MM.1S (cell line): ENCODE results near the gene IL12RB1.
A peak's percentile ranks its signal among the peaks of the same experiment; 100 is the strongest.

Experiments
- DNase-seq: peaks from one replicate; pipeline ENCODE4 v3.0.0-alpha.2; 2015
- H2AFZ ChIP-seq: fragments of 300-600 bp; sonication (generic); 2 replicates; pipeline ENCODE4 v1.6.0; 2016; ENCODE audit warnings: antibody characterized with exemption, low read length
- H3F3A ChIP-seq: fragments of 300-600 bp; sonication (generic); 2 replicates; pipeline ENCODE4 v1.6.1; 2016; ENCODE audit warnings: mild to moderate bottlenecking, antibody characterized with exemption, low read length, moderate library complexity, mixed read lengths; ENCODE audit not compliant: insufficient read depth
- H3K27ac ChIP-seq: fragments of 300-600 bp; sonication (generic); 2 replicates; pipeline ENCODE4 v1.5.1; 2016; ENCODE audit warnings: mild to moderate bottlenecking, low read length
- H3K27me3 ChIP-seq: fragments of 300-600 bp; sonication (generic); replicated peaks from 2 replicates; pipeline ENCODE4 v1.6.0; 2016; ENCODE audit warnings: low read length; ENCODE audit not compliant: insufficient read depth
- H3K36me3 ChIP-seq: fragments of 300-600 bp; sonication (generic); replicated peaks from 2 replicates; pipeline ENCODE4 v1.6.1; 2016; ENCODE audit warnings: mild to moderate bottlenecking, low read length, mixed read lengths; ENCODE audit not compliant: insufficient read depth
- H3K4me1 ChIP-seq: fragments of 300-600 bp; sonication (generic); 2 replicates; pipeline ENCODE4 v1.6.1; 2016; ENCODE audit warnings: low read length, mixed read lengths
- H3K4me2 ChIP-seq: fragments of 300-600 bp; sonication (generic); 2 replicates; pipeline ENCODE4 v1.6.0; 2016; ENCODE audit warnings: low read depth, low read length
- H3K4me3 ChIP-seq: fragments of 300-600 bp; sonication (generic); 2 replicates; pipeline ENCODE4 v1.5.1; 2016; ENCODE audit warnings: low read length, mixed read lengths
- H3K79me2 ChIP-seq: fragments of 300-600 bp; sonication (generic); 2 replicates; pipeline ENCODE4 v1.6.1; 2016; ENCODE audit warnings: mixed run types, low read length, mixed read lengths
- H3K9ac ChIP-seq: fragments of 300-600 bp; sonication (generic); 2 replicates; pipeline ENCODE4 v1.6.1; 2016; ENCODE audit warnings: low read length, mixed read lengths
- H3K9me2 ChIP-seq: fragments of 300-600 bp; sonication (generic); replicated peaks from 2 replicates; pipeline ENCODE4 v1.6.1; 2016; ENCODE audit warnings: mild to moderate bottlenecking, low read length, mixed read lengths; ENCODE audit not compliant: insufficient read depth
- H3K9me3 ChIP-seq: fragments of 300-600 bp; sonication (generic); replicated peaks from 2 replicates; pipeline ENCODE4 v1.6.1; 2016; ENCODE audit warnings: mild to moderate bottlenecking, low read length, mixed read lengths; ENCODE audit not compliant: insufficient read depth
- H4K20me1 ChIP-seq: fragments of 300-600 bp; sonication (generic); 2 replicates; pipeline ENCODE4 v1.6.1; 2016; ENCODE audit warnings: mild to moderate bottlenecking, low read length, moderate library complexity, mixed read lengths; ENCODE audit not compliant: insufficient read depth
- CTCF ChIP-seq: fragments of 300-600 bp; sonication (generic); IDR thresholded peaks from 2 replicates; pipeline ENCODE4 v1.5.1; 2016; ENCODE audit warnings: antibody characterized with exemption, low read length, mixed read lengths
- EZH2 ChIP-seq: fragments of 300-600 bp; sonication (generic); optimal IDR thresholded peaks from 2 replicates; pipeline ENCODE3; 2017; ENCODE audit warnings: low read depth, mild to moderate bottlenecking, antibody characterized with exemption, low read length, mixed read lengths
- EZH2phosphoT487 ChIP-seq: fragments of 300-600 bp; sonication (generic); IDR thresholded peaks from 2 replicates; pipeline ENCODE4 v1.6.1; 2018; ENCODE audit warnings: antibody characterized with exemption, low read length

IL12RB1 gene

DNA sequence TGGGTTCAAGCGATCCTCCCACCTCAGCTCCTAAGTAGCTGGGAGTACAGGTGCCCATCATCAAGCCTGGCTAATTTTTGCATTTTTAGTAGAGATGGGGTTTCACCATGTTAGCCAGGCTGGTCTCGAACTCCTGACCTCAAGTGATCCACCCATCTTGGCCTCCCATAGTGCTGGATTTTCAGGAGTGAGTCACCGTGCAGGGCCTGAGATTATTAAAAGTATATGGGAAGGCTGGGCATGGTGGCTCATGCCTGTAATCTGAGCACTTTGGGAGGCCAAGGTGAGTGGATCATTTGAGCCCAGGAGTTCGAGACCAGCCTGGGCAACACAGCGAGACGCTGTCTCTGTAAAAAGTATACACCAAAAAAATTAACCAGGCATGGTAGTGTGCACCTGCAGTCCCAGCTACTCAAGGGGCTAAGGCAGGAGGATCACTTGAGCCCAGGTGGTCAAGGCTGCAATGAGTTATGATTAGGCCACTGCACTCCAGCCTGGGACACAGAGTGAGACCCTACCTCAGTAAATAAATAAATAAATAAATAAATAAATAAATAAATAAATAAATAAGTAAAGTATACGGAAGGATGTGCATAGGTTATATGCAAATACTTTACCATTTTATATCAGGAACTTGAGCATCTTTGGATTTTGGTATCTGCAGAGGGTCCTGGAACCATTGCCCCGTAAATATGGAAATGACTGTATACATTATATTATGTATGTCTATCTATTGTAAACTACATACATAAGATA, 854 bp downstream of the IL12RB1 start:
- H3K36me3 ChIP-seq = no peaks in the 10 kb centered on the region
- H3K9me3 ChIP-seq = no peaks in the 10 kb centered on the region
- H4K20me1 ChIP-seq = no peaks in the 10 kb centered on the region
- H3K27ac ChIP-seq = no peak overlapping the region
- peak overlapping the region; percentile 85; the same call in 1 of the 2 replicates for H3K9ac ChIP-seq
- H2AFZ ChIP-seq = peak overlapping the region; percentile 95; the same call in 1 of the 2 replicates
- H3K27me3 ChIP-seq = no peaks in the 10 kb centered on the region
- no peaks in the 10 kb centered on the region for H3K4me1 ChIP-seq
- no peak for DNase-seq
- no peaks in the 10 kb centered on the region for H3K79me2 ChIP-seq
- H3K4me2 ChIP-seq = peak overlapping the region; percentile 89
- H3K4me3 ChIP-seq = peak overlapping the region; percentile 87
- no peak for TF ChIP-seq EZH2
- TF ChIP-seq CTCF = no peak
- no peak for TF ChIP-seq EZH2phosphoT487
- peaks cover 3% of the 10 kb centered on the region; the same call in 1 of the 2 replicates for H3F3A ChIP-seq
- no peaks in the 10 kb centered on the region for H3K9me2 ChIP-seq

DNA sequence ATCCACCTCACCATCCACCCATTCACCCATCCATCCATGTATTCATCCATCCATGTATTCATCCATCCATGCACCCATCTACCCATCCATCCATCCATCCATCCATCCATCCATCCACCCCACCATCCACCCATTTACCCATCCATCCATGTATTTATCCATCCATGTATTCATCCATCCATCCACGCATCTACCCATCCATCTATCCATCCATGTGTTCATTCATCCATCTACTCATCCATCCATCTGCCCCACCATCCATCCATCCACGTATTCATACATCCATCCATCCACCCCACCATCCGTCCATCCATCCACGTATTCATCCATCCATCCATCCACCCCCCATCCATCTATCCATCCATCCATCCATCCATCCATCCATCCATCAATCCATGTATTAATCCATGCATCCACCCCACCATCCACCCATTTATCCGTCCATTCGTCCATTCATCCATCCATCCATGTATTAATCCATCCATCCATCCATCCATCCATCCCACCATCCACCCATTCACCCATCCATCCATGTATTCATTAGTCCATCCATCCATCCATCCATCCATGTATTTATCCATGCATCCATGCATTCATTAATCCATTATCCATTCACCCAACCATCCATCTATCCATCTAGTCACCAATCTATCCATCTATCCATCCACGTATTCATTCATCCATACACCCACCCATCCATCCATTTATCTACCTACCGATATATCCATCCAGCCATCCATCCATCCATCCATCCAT, 2.6 kb downstream of the IL12RB1 start:
- Histone ChIP-seq H3K27ac (no peak overlapping the region), H3F3A (peaks cover 3% of the 10 kb centered on the region; the same call in 1 of the 2 replicates), H3K27me3 (no peaks in the 10 kb centered on the region), H3K9ac (no peak overlapping the region), H4K20me1 (no peaks in the 10 kb centered on the region), H3K4me3 (no peak overlapping the region), H3K9me3 (no peaks in the 10 kb centered on the region), H3K79me2 (no peaks in the 10 kb centered on the region), H3K36me3 (no peaks in the 10 kb centered on the region), H3K9me2 (no peaks in the 10 kb centered on the region), H2AFZ (no peak overlapping the region), H3K4me2 (no peak overlapping the region), H3K4me1 (no peaks in the 10 kb centered on the region)
- DNase-seq = no peak
- TF ChIP-seq CTCF (no peak), EZH2phosphoT487 (no peak), EZH2 (no peak)

- Histone ChIP-seq H3K4me1 (no peaks in the 10 kb centered on the region), H3F3A (no peaks in the 10 kb centered on the region), H3K9me2 (no peaks in the 10 kb centered on the region), H3K27ac (no peak overlapping the region), H4K20me1 (no peaks in the 10 kb centered on the region), H3K9ac (no peak overlapping the region), H2AFZ (no peak overlapping the region), H3K9me3 (no peaks in the 10 kb centered on the region), H3K27me3 (no peaks in the 10 kb centered on the region), H3K4me3 (no peak overlapping the region), H3K4me2 (no peak overlapping the region), H3K36me3 (no peaks in the 10 kb centered on the region; the same call in 1 of the 2 replicates), H3K79me2 (no peaks in the 10 kb centered on the region)
- TF ChIP-seq EZH2 = no peak
- no peak for TF ChIP-seq EZH2phosphoT487
- DNase-seq = no peak
These were observed 12.5 kb downstream of the IL12RB1 start for GRCh38 chr19:18074192-18074591.
